HTERT RPE-1 (cell line): ENCODE results near the gene PTCHD4.
"Not testable (repeated sequence)": the region's sequence is repeated elsewhere in the genome, so short reads cannot be mapped to it uniquely, and the experiment has no call there.

ENCODE experiments used
- in situ Hi-C: fragments of 300-500 bp; cut with MboI; formaldehyde crosslinking; loops from 4 replicates; pipeline ENCODE4 v1.14.3; 2020; ENCODE audit warnings: low sequenced_read_pairs

PTCHD4 gene

DNA sequence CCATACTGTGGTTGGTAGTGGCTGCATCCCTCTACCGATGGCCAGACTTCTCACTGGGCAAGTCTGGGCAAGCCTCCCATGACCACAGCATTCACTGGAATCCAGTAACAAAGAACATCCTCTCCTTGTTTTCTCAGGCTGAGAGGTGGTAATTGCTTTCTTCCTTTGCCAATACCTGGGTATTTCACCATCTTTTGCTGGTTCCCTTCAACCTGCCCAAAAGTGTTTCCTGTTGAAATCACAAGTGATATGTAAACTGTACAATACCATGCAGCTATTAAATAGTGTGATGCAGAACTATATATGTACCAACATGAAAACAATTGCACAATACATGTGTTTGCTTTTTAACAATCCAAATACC, at the start of gene PTCHD4:
Gene PTCHD4, minus strand, starts transcription at position 55 of the 364 bp plus-strand sequence. CDS start 42,240 bp downstream, outside the sequence.
- in situ Hi-C loops: no loop called here

DNA sequence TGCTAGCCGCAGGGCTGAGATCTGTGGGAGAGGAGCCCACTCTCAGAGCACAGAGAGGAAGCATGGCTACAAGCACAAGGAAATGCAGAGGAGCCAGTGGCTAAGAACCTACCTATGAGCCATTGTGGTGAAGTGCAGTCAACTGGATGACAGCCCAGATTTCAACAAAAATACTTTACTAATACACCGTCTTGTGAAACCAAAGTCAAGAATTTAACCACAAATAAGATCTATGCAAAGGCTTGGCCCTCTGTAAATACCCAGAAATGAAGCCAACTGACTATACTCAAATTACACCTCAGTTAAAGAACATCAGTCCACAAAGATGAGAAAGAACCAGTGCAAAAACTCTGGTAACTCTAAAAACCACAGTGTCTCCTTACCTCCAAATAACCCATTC, 40.1 kb upstream of the PTCHD4 start:
- in situ Hi-C loops: no loop called here

DNA sequence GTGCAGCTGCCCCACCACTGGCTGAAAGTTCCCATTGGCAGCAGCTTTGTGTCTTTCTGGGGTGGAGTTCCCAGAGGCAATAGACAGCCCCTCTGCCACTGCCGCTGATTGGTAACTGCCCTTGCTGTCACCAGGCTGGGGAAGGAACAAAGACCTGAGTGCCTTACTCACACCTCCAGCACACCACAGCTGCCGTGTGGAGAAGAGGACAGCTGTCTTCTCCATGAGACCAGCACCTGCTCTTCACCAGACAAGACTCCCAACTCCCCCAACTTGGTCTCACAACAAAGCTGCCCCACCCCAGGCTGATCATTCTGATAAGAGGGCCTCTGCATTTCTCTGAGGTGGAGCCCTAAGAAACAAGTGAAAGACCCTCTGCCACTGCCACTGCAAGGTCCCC, 39.7 kb upstream of the PTCHD4 start:
- in situ Hi-C loops: no loop called here

DNA sequence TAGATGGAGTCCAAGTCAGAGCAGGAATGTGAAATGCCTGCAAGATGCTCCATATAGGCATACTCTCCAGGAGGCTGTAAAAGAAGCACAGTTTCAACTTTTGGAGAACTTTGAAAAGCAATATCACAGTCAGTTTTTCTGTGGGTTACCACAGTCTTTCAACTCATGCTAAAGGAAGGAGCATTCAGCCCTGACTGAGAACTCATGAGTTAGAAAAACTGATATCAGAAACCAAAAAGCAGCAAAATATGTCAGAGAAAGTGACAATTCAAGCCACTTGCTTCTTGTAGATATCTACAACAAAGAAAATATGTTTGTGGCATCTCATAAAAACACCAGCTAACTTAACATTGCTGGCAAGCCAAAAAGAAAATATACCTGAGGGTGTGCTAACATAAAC, 36.1 kb upstream of the PTCHD4 start:
- in situ Hi-C loops: no loop called here

DNA sequence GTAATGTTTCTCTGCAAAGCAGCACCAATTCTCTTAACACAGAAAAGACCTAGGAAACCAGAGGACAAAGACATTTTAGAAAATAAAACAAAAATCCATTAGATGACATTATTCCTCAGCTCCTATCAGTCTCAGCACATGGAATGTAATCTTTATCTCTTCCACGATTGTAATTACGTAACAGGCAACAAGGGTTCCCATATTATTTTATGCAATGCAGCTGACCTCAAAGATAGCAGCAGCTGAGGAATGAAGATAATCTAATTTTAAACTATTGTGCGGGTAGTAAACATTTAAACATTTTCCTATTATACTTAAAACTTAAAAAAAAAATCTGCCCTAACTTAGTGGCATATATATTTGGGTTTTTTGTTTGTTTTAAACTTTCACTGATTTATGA, 33.0 kb upstream of the PTCHD4 start:
- in situ Hi-C loops: no loop called here

DNA sequence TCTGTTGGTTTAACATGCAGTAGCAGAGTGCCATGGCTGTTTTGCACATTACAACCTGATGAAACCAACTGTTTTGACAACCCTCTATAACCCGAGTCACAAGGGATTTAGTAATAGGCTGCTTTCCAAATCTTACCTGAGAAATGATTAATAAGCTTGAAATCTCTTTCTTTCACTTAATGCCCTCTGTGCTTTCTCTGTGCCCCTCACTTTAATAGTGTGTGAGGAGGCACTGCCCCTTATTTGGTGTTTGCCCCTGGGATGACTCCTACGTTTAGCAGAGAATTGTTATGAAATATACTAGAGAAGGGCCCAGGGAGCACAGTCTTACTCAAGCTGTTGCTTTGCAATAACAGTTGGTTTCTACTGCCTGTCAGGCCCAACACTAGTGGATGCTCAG, 31.0 kb upstream of the PTCHD4 start:
- in situ Hi-C loops: no loop called here

DNA sequence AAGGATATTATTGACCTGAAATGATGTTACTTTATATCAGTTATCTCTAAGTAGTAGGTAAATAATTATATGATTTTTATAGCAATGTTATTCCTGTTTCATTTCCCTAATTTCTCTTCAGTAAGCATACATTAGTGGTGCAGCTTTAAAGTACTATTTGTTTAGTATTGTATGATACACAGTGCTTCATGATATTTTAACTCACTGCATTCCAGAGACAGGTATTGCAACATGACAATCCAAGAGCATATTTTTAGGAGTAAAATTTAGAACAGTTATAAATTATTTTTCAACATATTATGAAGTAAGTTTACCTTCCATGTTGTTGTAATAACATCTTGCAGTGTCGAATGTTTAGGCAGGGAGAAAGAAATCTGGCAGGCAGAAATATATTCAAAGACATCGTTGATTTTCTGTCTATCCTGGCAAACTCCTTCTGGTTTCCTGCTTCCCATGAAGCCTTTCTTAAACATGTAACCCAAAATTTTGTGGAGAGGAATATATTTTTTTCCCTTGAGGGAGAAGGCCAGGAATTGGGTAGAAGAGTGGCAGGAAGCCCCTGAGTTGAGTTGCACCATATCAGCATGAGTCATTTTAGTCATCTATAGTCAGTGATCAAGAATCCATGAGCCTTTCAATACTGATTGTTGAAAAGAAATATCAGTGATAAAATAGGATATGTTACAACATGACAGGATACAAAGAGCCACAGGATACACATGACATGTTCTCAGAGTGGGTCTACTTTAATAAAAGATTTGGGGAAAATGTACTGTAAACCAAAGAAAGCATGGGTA, 29.0 kb upstream of the PTCHD4 start:
- in situ Hi-C loops: no loop called here

DNA sequence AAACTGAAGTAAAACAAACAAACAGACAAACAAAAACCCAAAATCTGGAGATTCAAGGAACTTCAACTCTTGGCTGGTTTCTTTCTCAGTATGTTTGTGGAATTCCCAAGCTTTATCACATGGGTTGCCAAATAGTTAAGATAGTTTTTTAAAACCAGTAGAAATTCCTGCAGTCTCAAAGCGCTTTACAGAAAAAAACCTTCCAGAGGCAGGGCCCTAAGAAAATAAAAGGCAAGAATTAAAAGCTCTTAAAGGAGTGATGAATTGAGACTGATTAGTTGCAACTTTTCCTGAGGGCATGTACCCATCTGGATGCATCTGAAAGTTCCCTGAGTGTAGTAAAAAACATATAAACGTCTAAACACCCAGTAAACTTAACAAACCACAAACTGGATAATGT, 25.9 kb upstream of the PTCHD4 start:
- in situ Hi-C loops: no loop called here

DNA sequence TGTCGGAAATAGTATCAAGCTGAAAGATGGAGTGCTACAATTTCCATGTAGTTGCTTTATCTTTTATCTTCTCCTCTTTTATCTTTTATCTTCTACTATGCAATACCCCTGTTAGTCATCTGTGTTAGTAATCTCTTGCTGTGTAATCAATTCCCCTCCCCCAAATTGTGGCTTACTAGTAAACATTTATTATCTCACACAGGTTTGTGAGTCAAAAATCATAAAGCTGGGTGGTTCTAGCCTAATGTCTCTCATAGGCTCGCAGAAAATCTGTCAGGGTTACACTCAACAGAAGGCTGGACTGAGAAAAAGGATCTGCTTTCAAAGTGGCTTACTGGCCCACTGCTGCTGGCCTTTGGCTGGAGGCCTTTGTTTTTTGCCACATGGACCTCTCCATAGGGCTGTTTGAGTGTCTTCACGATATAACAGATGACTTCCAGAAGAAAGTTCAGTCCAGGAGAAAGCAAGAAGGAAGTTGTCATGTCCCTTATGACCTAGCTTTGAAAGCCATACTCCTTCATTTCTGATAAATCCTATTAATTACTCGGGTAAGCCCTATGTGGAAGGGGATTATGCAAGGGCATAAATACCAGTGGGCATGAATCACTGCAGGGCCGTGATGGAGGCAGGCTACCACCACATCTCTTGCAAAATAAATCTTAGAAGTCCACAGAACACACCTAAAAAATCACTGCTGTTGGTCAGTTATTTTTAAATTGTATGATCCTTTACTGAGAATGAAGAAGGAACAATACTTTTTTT, 24.5 kb upstream of the PTCHD4 start:
- in situ Hi-C loops: no loop called here

DNA sequence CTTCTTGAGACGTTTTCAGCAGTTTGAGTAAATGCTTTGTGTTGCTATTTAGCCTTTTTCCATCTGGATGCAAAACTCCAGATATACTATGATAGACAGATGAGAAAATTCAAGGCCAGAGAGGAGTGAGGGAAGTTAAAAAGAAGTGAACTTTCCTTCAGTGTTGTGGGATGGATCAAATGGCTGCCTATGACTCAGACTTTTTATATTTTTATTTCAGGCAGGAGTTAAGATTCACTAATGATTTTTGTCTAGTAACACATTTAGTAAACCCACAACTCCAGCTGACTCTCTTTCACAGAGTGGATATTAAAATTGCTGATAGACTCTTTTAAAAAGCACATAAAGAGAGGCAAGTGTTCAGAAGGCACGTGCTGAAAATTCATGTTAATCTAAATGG, 23.2 kb upstream of the PTCHD4 start:
- in situ Hi-C loops: no loop called here

DNA sequence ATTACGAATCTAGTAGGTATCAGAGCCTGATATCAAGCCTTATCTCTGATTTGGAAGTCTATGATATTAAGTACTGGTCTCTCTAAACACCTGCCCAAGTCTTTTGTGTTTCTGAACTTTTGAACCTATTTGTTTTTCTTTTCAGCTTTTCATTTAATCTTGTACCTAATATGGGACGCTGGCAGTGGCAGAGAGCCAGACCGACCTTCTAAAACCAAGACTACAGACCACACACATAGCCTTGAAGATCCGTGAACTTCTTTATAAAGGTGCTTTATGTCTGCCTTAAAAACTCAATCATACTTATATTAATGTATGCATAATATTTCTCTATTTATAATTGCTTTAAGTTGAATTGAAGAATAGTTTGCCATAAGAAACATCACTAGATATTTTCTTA, 12.6 kb upstream of the PTCHD4 start:
- in situ Hi-C loops: no loop called here

DNA sequence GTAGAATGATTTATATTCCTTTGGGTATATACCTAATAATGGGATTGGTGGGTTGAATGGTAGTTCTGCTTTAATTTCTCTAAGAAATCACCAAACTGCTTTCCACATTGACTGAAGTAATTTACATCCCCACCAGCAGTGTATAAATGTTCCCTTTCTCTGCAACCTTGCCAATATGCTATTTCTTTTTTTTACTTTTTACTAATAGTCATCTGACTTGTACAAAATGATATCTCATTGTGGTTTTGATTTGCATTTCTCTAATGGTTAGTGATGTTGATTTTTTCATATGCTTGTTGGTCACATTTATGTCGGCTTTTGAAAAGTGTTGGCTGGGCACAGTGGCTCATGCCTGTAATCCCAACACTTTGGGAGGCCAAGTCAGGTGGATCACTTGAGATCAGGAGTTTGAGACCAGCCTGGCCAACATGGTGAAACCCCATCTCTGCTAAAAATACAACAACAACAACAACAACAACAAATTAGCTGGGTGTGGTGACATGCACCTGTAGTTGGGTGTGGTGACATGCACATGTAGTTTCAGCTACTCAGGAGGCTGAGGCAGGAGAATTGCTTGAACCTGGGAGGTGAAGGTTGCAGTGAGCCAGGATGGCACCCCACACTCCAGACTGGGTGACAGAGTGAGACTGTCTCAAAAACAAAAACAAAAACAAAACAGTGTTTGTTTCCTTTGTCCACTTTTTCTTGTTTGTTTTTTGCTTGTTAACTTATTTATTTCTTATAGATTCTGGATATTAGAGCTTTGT, 11.2 kb upstream of the PTCHD4 start:
- in situ Hi-C loops: not testable (repeated sequence)

DNA sequence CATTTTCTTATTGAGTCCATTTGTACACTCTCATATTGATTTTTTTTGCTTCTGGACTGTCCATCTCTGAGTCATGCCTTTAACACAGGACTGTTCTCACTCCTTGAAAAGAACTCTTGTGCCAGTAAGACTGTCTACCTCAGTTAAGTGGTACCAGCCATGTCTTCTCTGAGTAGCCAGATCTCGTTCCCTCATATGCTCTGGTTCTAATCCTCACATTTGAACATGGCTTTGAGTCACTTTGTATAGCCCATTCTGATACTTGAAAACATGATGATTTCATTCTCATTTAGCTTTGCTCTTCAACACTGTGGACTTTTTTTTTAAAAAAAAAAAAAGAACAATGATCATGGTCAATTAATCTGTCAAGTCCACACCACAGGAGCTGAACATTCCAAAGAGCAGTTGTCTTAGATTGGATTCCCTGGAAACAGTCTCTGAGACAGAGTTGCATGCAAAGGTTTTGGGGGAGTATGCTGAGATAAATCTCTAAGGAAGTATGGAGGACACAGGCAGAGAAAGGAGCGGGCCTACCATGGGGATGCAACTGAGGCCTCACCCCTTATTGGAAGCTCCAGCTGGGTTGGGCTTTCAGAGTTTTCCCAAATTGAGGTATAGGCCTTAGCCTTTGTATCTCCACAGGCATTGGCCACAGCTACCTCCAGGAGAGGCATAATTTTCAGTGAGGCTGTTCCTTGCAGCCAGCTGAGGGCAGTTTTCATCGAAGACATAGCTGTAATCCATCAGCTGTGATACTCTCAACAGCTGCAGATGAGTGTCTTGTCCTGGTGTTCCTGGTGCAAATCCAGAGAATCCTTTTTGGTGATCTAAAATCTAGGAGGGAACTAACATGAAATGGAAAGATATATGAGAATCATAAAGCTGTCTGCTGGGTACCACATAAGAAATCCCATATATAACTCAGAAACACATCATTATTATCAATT, 6.0 kb upstream of the PTCHD4 start:
- in situ Hi-C loops: no loop called here

DNA sequence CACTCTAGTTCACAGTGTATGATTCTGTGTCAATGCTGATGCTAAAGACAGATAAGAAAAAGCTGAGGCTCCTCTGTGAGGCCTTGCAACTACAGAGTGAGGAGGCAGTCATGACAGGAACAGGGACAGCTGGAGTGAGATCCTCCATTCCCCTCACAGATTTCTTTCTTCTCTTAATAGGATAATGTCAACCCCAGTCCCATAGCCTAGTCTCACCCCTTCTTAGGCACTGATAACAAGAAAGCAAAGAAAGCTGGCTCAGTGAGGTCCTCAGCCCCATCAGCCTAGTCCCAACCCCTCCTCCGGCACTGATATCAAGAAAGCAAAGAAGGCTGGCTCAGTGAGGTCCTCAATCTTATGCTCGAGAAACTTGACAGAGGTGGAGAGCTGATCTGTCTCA, 2.1 kb upstream of the PTCHD4 start:
- in situ Hi-C loops: no loop called here

DNA sequence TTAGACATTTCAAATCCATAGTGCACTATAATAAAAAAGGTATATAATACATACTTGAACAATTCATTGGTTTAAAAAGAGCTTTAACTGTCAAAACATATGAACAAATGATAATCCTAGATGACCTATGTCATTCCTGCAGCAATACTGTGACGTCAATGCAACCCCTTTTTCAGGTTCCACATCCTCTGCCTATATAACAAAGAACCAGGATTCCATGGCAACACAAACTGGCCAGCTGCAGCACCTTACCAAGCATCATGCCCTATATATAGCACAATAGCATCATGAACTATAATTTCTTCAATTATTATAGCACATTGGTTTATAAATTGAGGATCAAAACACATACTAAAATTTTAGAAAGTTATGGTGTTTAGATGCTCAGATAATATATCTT, 578 bp upstream of the PTCHD4 start:
- in situ Hi-C loops: no loop called here

DNA sequence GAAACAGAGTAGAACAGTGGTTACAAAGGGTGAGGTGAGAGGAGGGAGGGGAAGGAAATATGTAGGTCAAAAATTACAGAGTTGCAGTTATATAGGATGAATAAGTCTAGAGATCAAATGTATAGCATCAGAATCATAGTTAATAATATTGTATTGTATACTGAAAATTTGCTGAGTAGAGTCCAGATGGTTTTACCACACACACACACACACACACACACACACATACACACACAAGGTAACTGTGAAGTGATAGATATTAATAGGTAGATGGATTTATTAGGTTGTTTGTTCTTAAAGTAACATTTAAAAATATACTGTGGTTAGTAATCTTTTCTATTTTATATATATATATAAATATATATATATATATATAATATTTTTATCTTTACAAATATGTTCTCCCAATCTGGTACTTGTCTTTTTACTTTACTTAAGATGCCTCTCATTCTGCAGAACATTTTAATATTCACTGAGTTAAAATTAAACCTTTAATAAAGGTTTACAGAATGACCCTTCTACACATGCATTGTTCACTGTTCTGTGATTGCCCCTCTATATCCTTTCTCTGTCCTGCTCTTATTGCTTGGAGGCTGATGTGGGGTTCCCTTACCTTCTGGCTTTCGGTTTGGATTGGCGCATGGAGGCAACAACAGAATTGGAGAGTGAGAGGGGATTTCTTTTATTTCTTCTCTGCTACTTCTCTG, 408 bp downstream of the PTCHD4 start:
- in situ Hi-C loops: no loop called here

DNA sequence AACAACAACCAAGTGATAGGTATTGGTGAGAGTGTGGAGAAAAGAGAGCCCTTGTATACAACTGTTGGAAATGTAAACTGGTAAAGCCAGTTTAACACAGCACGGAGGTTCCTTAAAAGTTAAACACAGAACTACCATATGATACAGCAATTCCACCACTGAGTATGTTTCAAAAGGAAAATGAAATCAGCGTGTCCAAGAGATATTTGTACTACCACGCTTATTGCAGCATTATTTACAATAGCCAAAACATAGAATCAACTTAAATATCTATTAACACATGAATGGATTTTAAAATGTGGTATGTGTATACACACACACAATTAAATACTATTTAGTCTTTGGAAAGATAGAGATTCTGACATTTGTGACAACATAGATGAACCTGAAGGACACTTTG, 1.1 kb downstream of the PTCHD4 start:
- in situ Hi-C loops: no loop called here

DNA sequence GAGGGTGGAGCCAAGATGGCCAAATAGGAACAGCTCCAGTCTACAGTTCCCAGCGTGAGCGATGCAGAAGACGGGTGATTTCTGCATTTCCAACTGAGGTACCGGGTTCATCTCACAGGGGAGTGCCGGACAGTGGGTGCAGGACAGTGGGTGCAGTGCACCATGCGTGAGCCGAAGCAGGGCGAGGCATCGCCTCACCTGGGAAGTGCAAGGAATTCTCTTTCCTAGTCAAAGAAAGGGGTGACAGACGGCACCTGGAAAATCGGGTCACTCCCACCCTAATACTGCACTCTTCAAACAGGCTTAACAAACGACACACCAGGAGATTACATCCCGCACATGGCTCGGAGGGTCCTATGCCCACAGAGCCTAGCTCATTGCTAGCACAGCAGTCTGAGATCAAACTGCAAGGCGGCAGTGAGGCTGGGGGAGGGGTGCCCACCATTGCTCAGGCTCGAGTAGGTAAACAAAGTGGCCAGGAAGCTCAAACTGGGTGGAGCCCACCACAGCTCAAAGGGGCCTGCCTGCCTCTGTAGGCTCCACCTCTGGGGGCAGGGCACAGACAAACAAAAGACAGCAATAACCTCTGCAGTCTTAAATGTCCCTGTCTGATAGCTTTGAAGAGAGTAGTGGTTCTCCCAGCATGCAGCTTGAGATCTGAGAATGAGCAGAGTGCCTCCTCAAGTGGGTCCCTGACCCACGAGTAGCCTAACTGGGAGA, 8.4 kb downstream of the PTCHD4 start:
- in situ Hi-C loops: not testable (repeated sequence)

DNA sequence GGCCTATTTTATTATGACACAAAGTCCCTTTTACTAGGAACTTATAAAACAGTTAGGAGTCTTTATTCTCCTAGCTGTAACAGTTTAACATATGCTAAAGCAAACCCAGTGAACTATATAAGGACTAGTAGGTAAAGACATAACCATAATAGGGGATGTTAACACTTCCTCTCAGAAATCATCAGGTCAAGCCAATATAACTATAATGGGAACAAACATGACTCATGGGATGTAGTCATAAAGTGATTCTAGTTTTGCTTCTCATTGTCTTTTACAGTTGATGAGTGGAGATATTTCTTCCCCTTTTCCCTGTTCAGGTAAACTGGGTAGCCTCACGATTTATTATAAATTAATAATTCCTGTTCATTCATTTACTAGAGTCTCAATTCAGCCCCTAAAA, 9.7 kb downstream of the PTCHD4 start:
- in situ Hi-C loops: no loop called here

DNA sequence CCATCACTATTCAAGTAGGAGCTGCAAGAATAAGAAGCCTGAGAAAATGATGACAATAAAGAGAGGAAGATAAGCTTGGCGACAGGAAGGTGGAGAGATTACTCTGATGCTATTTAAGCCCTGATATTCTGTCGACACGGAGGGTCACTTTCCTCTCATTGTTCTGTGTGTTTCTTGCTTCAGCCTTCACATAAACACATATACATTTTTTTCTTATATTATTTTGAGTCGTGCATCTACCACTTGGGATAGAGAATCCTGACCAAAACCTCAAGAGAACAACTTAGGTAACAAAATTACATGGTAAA, 10.5 kb downstream of the PTCHD4 start:
- in situ Hi-C loops: no loop called here
